ENCODE results near the gene CXCL1.

The CXCL1 gene

GRCh38 chr4:73823760-73824159 is 45.4 kb upstream of the CXCL1 start:
- TF ChIP-seq TCF12 (IDR thresholded peaks at IDR 0.05; ENCODE audit: low read depth) (no peak), RAD21 (IDR thresholded peaks at IDR 0.05; ENCODE audit: low read depth) (no peak), ZBTB7A (IDR thresholded peaks at IDR 0.05; ENCODE audit: low read depth) (no peak)

DNA sequence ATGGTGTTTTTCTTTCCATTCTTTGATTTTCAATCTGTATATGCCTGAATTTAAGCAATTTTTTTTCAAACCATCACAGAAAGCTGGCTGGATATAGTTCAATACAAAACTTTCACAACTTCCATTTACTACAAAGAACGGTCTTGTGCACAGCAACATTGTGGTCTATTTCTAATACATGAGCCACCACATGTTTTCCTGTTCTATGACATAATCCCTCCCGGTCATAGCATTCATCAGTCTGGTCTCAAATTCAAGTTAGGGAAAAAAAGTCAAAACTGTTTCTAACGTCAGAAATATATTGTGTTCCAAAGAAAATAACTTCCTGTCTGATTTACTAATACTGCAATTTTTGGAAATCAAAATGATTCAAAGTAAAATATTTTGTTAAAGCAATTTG is 40.2 kb upstream of the CXCL1 start:
- no peak for TF ChIP-seq TCF12 (IDR thresholded peaks at IDR 0.05; ENCODE audit: low read depth)
- TF ChIP-seq CREB1 (IDR thresholded peaks at IDR 0.05; ENCODE audit: low read depth), result no peak
- no peak for TF ChIP-seq RAD21 (IDR thresholded peaks at IDR 0.05; ENCODE audit: low read depth)
- no peak for TF ChIP-seq TEAD4 (IDR thresholded peaks at IDR 0.05)
- TF ChIP-seq ZBTB7A (IDR thresholded peaks at IDR 0.05; ENCODE audit: low read depth), result no peak
- no peak for TF ChIP-seq EP300 (IDR thresholded peaks at IDR 0.05; ENCODE audit: borderline replicate concordance)
- no peak for TF ChIP-seq REST (IDR thresholded peaks at IDR 0.05; ENCODE audit: low read depth)
- TF ChIP-seq NFIC (IDR thresholded peaks at IDR 0.05), result no peak
- no peak for TF ChIP-seq CEBPB (IDR thresholded peaks at IDR 0.05)
- TF ChIP-seq USF1 (IDR thresholded peaks at IDR 0.05), result no peak
- no peak for TF ChIP-seq EGR1 (IDR thresholded peaks at IDR 0.05)
- no peak for TF ChIP-seq FOXM1 (IDR thresholded peaks at IDR 0.05; ENCODE audit: borderline replicate concordance, low read depth)
- TF ChIP-seq, protein P1, sequence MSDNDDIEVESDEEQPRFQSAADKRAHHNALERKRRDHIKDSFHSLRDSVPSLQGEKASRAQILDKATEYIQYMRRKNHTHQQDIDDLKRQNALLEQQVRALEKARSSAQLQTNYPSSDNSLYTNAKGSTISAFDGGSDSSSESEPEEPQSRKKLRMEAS (IDR thresholded peaks at IDR 0.05), result no peak
- no peak for TF ChIP-seq YY1 (IDR thresholded peaks at IDR 0.05; ENCODE audit: low read depth)
- no peak for TF ChIP-seq TAF1 (IDR thresholded peaks at IDR 0.05; ENCODE audit: low read depth)

- no peak for TF ChIP-seq ZBTB7A (IDR thresholded peaks at IDR 0.05; ENCODE audit: low read depth)
Observed at GRCh38 chr4:73831569-73831968, 37.6 kb upstream of the CXCL1 start.

DNA sequence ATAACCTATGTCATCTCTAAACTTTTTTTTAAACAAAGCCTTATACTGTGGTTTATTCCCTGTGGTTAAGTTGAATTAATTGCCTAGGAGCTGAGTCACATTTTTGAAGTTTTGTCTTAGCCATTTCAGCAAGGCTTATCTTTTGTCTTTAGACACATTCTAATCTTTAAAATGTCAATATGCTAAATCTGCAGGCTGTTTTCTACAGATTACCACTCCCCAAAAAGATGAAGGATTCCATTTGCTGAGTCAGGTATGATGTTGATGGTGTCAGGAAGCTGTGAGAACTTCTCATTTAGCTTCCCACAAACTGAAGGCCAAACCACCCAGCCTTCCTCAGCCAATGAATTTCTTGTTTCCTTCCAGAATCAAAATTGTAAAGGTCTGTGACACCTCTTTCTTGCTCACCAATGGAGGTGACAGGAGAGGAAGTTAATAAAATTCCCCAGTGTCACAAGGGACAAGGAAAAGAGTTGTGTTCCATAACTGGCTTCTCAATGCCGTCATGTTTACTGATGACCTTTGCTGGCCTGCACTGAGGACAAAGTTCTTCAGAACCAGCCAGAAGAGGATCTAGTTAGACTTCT is 36.4 kb upstream of the CXCL1 start:
- no peak for TF ChIP-seq EP300 (IDR thresholded peaks at IDR 0.05; ENCODE audit: borderline replicate concordance)

DNA sequence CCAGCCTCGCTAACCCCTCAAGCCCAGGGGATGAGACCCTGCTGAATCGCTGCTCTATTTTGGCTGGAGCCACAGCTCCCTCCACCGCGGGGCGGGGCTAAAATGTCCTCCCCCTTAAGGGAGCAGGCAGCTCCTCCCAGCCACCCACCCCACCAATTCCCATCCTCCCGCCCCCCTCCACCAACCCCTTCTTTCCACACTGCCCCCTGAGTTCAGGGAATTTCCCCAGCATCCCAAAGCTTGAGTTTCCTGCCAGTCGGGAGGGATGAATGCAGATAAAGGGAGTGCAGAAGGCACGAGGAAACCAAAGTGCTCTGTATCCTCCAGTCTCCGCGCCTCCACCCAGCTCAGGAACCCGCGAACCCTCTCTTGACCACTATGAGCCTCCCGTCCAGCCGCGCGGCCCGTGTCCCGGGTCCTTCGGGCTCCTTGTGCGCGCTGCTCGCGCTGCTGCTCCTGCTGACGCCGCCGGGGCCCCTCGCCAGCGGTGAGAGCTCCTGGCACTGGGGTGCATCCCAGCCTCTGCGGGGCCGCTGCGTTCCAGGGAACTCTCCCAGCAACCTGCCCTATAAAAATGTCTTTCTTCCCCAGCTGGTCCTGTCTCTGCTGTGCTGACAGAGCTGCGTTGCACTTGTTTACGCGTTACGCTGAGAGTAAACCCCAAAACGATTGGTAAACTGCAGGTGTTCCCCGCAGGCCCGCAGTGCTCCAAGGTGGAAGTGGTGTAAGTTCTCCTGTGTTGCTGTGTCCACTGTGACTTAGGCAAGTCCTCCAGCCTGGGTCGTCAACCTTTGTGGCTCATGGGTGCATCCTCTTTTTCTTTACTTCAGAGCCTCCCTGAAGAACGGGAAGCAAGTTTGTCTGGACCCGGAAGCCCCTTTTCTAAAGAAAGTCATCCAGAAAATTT is 32.6 kb upstream of the CXCL1 start, which contains the start of gene CXCL6:
CXCL6 (plus strand) TSS at position 306 of the 907 bp plus-strand sequence; CDS start at position 379, 73 bp downstream.
- TF ChIP-seq YY1 (IDR thresholded peaks at IDR 0.05; ENCODE audit: low read depth) (no peak), REST (IDR thresholded peaks at IDR 0.05; ENCODE audit: low read depth) (no peak), USF1 (IDR thresholded peaks at IDR 0.05) (no peak), CEBPB (IDR thresholded peaks at IDR 0.05) (no peak), FOXM1 (IDR thresholded peaks at IDR 0.05; ENCODE audit: borderline replicate concordance, low read depth) (no peak), TCF12 (IDR thresholded peaks at IDR 0.05; ENCODE audit: low read depth) (no peak), EP300 (IDR thresholded peaks at IDR 0.05; ENCODE audit: borderline replicate concordance) (no peak), ZBTB7A (IDR thresholded peaks at IDR 0.05; ENCODE audit: low read depth) (no peak), TEAD4 (IDR thresholded peaks at IDR 0.05) (no peak)
- TF ChIP-seq, protein P1 (IDR thresholded peaks at IDR 0.05), result no peak

DNA sequence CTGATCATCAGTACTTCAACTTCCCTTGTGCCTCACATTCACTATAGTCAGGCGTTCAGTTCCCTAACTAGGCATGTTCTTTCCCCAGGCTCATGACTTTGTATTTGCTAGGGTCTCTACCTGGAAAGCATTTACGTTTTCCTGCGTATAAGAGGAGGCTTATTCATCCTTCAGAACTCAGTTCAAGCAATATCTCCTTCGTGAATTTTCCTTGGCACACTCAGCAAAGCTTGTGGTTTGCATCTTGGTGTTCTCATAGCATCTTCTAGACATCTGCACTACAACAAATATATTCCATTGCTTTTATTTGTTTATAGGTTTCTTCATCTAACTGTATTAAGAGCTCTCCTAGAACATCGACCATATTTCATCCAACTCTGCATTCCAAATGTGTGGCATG is 30.1 kb upstream of the CXCL1 start:
- TF ChIP-seq TEAD4 (IDR thresholded peaks at IDR 0.05), result no peak
- TF ChIP-seq ZBTB7A (IDR thresholded peaks at IDR 0.05; ENCODE audit: low read depth), result no peak
- TF ChIP-seq, protein P1 (IDR thresholded peaks at IDR 0.05), result no peak
- TF ChIP-seq USF1 (IDR thresholded peaks at IDR 0.05), result no peak
- no peak for TF ChIP-seq RAD21 (IDR thresholded peaks at IDR 0.05; ENCODE audit: low read depth)
- TF ChIP-seq FOXM1 (IDR thresholded peaks at IDR 0.05; ENCODE audit: borderline replicate concordance, low read depth), result no peak
- no peak for TF ChIP-seq REST (IDR thresholded peaks at IDR 0.05; ENCODE audit: low read depth)
- TF ChIP-seq YY1 (IDR thresholded peaks at IDR 0.05; ENCODE audit: low read depth), result no peak
- no peak for TF ChIP-seq TAF1 (IDR thresholded peaks at IDR 0.05; ENCODE audit: low read depth)
- TF ChIP-seq TCF12 (IDR thresholded peaks at IDR 0.05; ENCODE audit: low read depth), result no peak
- no peak for TF ChIP-seq CREB1 (IDR thresholded peaks at IDR 0.05; ENCODE audit: low read depth)
- TF ChIP-seq EP300 (IDR thresholded peaks at IDR 0.05; ENCODE audit: borderline replicate concordance), result no peak
